ENCODE data around the gene ACTA1.

DNA sequence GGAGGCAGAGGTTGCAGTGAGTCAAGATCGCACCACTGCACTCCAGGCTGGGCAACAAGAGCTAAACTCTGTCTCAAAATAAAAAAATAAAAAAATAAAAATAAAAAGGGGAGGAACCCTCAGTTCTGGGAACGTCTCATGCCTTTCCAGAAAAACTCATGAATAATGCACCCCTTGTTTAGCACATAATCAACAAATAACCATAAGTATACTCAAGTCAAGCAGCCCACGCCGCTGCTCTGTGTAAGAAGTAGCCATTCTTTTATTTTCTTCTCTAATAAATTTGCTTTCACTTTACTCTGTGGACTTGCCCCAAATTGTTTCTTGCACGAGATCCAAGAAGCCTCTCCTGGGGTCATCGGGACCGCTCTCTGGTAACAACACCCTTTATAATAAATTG is 14.5 kb upstream of the ACTA1 start:
- no peak for TF ChIP-seq CTCF (optimal IDR thresholded peaks at IDR 0.05 in 1 of 3, IDR thresholded peaks at IDR 0.05 in 1 of 3, conservative IDR thresholded peaks at IDR 0.05 in 1 of 3; ENCODE audit: extremely low read depth in 1 of 3, insufficient read depth in 2 of 3, low read length in 3 of 3)
- TF ChIP-seq EZH2 (IDR thresholded peaks at IDR 0.05; ENCODE audit: low read length), result no peak
